SK-N-MC (cell line): ENCODE data around the gene CAMKK2.

Experiments
- EZH2 ChIP-seq: fragments of 200-600 bp; sonication (generic); IDR thresholded peaks from one replicate; pipeline ENCODE4 v1.6.1; 2017; ENCODE audit warnings: antibody characterized with exemption
- FOXP2 ChIP-seq: optimal IDR thresholded peaks from 2 replicates; pipeline ENCODE3; 2011; ENCODE audit warnings: mild to moderate bottlenecking, moderate library complexity; ENCODE audit not compliant: insufficient read depth; ENCODE audit errors: extremely low read length, control extremely low read depth
- POLR2AphosphoS5 ChIP-seq: IDR thresholded peaks from 2 replicates; pipeline ENCODE4 v1.6.1; 2012; ENCODE audit warnings: mild to moderate bottlenecking, low read depth, low read length, borderline replicate concordance

GRCh38 chr12:121301876-121302275 lies 5.4 kb upstream of the CAMKK2 start:
- TF ChIP-seq POLR2AphosphoS5 (no peak), EZH2 (no peak), FOXP2 (no peak)
